GM23248 (cell line): ENCODE data around the gene GPR108.

ENCODE experiments used
- EZH2 ChIP-seq: fragments of 200-600 bp; sonication (generic); IDR thresholded peaks from 2 replicates; pipeline ENCODE4 v1.6.1; 2018; ENCODE audit warnings: antibody characterized with exemption, mild to moderate bottlenecking; ENCODE audit not compliant: insufficient read depth, poor library complexity, severe bottlenecking
- EZH2phosphoT487 ChIP-seq: fragments of 200-600 bp; sonication (generic); IDR thresholded peaks from 2 replicates; pipeline ENCODE4 v1.6.1; 2018; ENCODE audit warnings: antibody characterized with exemption, moderate library complexity, mild to moderate bottlenecking, low read depth; ENCODE audit not compliant: insufficient read depth

DNA sequence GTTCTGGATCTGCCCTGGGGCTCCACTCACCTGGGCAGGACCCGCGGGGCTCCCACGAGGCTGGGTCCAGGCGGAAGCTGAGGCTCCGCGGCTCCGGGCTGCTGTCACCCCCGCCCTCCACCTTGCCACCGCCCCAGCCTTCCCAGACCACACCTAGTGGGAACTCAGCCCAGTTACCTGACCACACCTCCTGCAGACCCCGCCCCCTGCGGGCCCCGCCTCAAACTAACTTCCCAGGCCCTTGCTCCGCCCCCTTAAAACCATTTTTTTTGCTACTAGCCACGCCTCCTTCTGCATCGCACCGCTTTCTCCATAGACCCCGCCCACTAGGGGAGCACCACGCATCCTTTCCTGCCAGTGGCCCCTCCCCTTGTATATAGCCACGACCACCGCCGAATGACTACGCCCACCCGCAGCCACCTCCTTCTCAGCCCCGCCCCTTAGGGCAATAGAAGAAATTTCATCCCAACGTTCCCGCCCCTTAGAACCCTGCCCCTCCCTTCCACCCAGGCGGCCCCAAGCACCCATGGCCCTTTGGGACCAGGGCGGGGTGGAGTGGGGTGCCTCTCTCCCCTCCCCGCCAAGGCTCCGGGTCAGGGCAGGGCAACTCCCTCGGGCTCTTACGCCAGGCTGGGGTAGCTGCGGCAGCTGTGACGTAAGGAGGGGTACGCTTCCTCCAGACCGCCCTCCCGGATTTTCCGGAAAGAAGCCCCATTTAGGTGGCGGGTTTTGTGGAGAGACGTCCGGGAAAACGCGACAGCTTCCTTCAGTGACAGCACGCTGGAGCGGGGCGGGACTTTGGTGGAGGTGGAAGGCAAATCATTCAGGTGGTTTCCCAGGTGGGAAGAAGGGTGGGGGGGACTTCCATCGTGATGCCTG lies 30.2 kb upstream of the GPR108 start, which contains the start of gene SH2D3A:
- TF ChIP-seq EZH2phosphoT487 (no peak), EZH2 (no peak)
